WERI-Rb-1 (cell line): ENCODE data around the gene ZGPAT.

Source experiments
- DNase-seq: peaks from one replicate; pipeline ENCODE4 v3.0.0-alpha.2; 2020
- H3K27ac ChIP-seq: fragments of 250-450 bp; sonication (Bioruptor Pico); 2 replicates; pipeline ENCODE4 v1.5.1; 2020; ENCODE audit warnings: mild to moderate bottlenecking, moderate library complexity
- H3K27me3 ChIP-seq: fragments of 250-450 bp; sonication (Bioruptor Pico); 2 replicates; pipeline ENCODE4 v1.5.1; 2021; ENCODE audit warnings: mild to moderate bottlenecking, low read depth, moderate library complexity; ENCODE audit not compliant: insufficient read depth, severe bottlenecking
- H3K36me3 ChIP-seq: fragments of 250-450 bp; sonication (Bioruptor Pico); 2 replicates; pipeline ENCODE4 v1.5.1; 2020; ENCODE audit warnings: mild to moderate bottlenecking, moderate library complexity
- H3K4me3 ChIP-seq: 2 replicates; pipeline ENCODE4 v1.5.1; 2011; ENCODE audit warnings: low read depth, mild to moderate bottlenecking, control low read depth, low read length
- H3K9me3 ChIP-seq: fragments of 250-450 bp; sonication (Bioruptor Pico); 2 replicates; pipeline ENCODE4 v1.5.1; 2021; ENCODE audit warnings: mild to moderate bottlenecking, moderate library complexity; ENCODE audit not compliant: severe bottlenecking
- CTCF ChIP-seq: IDR thresholded peaks from 2 replicates; pipeline ENCODE4 v1.5.1; 2011; ENCODE audit warnings: low read depth, mild to moderate bottlenecking, control low read depth, inconsistent platforms, low read length

ZGPAT gene

GRCh38 chr20:63733117-63733516, 25.3 kb downstream of the ZGPAT start:
- DNase-seq: no peak
- Histone ChIP-seq H3K36me3 (peaks cover 42% of the 10 kb centered on the region), H3K9me3 (no peaks in the 10 kb centered on the region), H3K27ac (no peak overlapping the region), H3K4me3 (no peak overlapping the region), H3K27me3 (no peaks in the 10 kb centered on the region)
- no peak for TF ChIP-seq CTCF

DNA sequence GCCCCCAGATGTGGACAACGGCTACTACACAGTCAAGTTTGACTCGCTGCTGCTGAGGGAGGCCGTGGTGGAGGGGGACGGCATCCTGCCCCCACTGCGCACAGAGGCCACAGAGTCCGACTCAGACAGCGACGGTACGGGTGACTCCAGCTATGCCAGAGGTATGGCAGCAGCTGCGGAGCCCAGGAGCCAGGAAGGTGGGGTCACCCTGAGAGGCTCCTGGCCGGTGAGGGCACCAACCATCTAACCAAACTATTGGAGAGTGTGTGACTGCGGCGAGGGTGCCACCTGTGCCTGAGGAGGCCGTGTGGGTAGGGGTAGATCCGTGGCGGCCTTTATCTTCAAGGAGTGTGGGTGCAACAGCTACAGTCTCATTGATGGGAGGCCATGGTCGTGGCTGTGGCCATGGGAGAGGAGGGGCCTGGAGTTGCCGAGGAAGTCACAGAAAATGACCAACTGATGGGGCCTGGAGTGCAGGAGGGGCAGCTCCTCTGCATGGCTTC, 25.8 kb downstream of the ZGPAT start:
- no peak for TF ChIP-seq CTCF
- DNase-seq: no peak
- Histone ChIP-seq H3K9me3 (no peaks in the 10 kb centered on the region), H3K27me3 (no peaks in the 10 kb centered on the region), H3K4me3 (no peak overlapping the region), H3K36me3 (peaks cover 42% of the 10 kb centered on the region), H3K27ac (no peak overlapping the region)

- Histone ChIP-seq H3K27me3 (no peaks in the 10 kb centered on the region), H3K27ac (no peak overlapping the region), H3K9me3 (no peaks in the 10 kb centered on the region), H3K36me3 (peaks cover 39% of the 10 kb centered on the region), H3K4me3 (no peak overlapping the region)
- DNase-seq: no peak
- no peak for TF ChIP-seq CTCF
Observed at GRCh38 chr20:63734111-63734945, 26.5 kb downstream of the ZGPAT start.

DNA sequence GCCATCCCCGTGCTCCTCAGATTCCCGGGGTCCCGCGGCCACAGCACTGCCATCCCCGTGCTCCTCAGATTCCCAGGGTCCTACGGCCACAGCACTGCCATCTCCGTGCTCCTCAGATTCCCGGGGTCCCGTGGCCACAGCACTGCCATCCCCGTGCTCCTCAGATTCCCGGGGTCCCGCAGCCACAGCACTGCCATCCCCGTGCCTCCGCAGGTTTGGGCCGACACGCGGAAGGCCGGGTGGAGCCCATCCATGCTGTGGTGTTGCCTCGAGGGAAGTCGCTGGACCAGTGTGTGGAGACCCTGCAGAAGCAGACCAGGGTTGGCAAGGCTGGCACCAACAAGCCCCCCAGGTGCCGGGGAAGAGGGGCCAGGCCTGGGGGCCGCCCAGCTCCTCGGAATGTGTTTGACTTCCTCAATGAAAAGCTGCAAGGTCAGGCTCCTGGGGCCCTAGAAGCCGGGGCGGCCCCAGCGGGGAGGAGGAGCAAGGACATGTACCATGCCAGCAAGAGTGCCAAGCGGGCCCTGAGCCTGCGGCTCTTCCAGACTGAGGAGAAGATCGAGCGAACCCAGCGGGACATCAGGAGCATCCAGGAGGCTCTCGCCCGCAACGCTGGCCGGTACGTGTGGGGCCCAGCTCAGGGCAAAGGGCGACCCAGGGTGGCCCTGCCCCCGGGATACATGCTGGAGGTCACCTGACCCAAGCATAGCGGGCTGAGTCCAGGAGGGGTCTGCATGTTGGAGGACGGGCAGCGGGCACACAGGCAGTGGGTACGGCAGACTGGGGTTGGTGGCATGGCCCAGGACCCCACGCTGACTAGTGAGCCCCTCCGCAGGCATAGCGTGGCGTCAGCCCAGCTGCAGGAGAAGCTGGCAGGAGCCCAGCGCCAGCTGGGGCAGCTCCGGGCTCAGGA, 27.4 kb downstream of the ZGPAT start:
- Histone ChIP-seq H3K27me3 (no peaks in the 10 kb centered on the region), H3K36me3 (peaks cover 35% of the 10 kb centered on the region), H3K4me3 (no peak overlapping the region), H3K27ac (no peak overlapping the region), H3K9me3 (no peaks in the 10 kb centered on the region)
- no peak for TF ChIP-seq CTCF
- DNase-seq: no peak

GRCh38 chr20:63735859-63736718, 28.2 kb downstream of the ZGPAT start, which contains the start of gene LIME1:
LIME1 (plus strand) TSS chr20:63736664; CDS start chr20:63737550, 886 bp downstream.
- H3K4me3 ChIP-seq: no peak within 1 kb of the TSS
- no peak for TF ChIP-seq CTCF
- no peak within 1 kb of the TSS for H3K27ac ChIP-seq
- no peaks in the 10 kb centered on the region for H3K9me3 ChIP-seq
- peaks cover 35% of the 10 kb centered on the region for H3K36me3 ChIP-seq
- H3K27me3 ChIP-seq: no peaks in the 10 kb centered on the region
- no peak for DNase-seq
